Suprapubic skin (tissue), 4 donors: ENCODE measurements around the gene TNFRSF19. TPM values are rescaled to one million over a fixed set of nuclear protein-coding genes. Genes with fewer than 3 reads are reported as not detected.
A peak's percentile ranks its signal among the peaks of the same experiment; 100 is the strongest.

ENCODE experiments used
- DNase-seq, 2 donors: peaks; one replicate each; pipeline ENCODE4 v3.0.0-alpha.2; 2019; ENCODE audit warnings: low spot score in 2 of 2
- H3K27ac ChIP-seq: fragments of 200-600 bp; sonication (generic); one replicate; pipeline ENCODE4 v1.5.1; 2019
- H3K27me3 ChIP-seq: fragments of 200-600 bp; sonication (generic); one replicate; pipeline ENCODE4 v1.5.1; 2019
- H3K36me3 ChIP-seq: fragments of 200-600 bp; sonication (generic); one replicate; pipeline ENCODE4 v1.5.1; 2019
- H3K4me1 ChIP-seq: fragments of 200-600 bp; sonication (generic); one replicate; pipeline ENCODE4 v1.5.1; 2019
- H3K4me3 ChIP-seq: fragments of 200-600 bp; sonication (generic); one replicate; pipeline ENCODE4 v1.5.1; 2019; ENCODE audit warnings: mild to moderate bottlenecking
- H3K9me3 ChIP-seq: fragments of 200-600 bp; sonication (generic); one replicate; pipeline ENCODE4 v1.5.1; 2019
- CTCF ChIP-seq, 2 donors: fragments of 200-600 bp in 1 of 2; fragments of 450-650 bp in 1 of 2; sonication (generic) in 1 of 2; IDR thresholded peaks; one replicate each; pipeline ENCODE4 v1.5.1; 2016 to 2019; ENCODE audit warnings: antibody characterized with exemption in 2 of 2, mild to moderate bottlenecking in 1 of 2, moderate library complexity in 1 of 2
- EP300 ChIP-seq: sonication (generic); formaldehyde crosslinking; IDR thresholded peaks from one replicate; pipeline ENCODE4 v1.6.1; 2017; ENCODE audit warnings: antibody characterized with exemption
- POLR2A ChIP-seq, 2 donors: fragments of 450-650 bp; IDR thresholded peaks; one replicate each; pipeline ENCODE4 v1.6.1; 2017; ENCODE audit warnings: antibody characterized with exemption in 2 of 2, mild to moderate bottlenecking in 2 of 2, moderate library complexity in 2 of 2
- POLR2AphosphoS5 ChIP-seq, 3 donors: sonication (generic); formaldehyde crosslinking; IDR thresholded peaks; one replicate each; pipeline ENCODE4 v1.6.1; 2017; ENCODE audit warnings: antibody characterized with exemption in 3 of 3
- WGBS: methylation state at CpG from one replicate; pipeline ENCODE4 v1.1.5; 2018; 5-methylcytosine and 5-hydroxymethylcytosine counted together
- total RNA-seq, 4 donors: library from RNA; depleted of rRNA; stranded (reverse); fragments of >200 nt; gene quantifications; one replicate each; pipeline ENCODE4 v1.1.0, GENCODE V29; 2016

Gene TNFRSF19
- total RNA-seq, 4 donors from 2014 or later: 74.6 to 100 (median 78.5) TPM

GRCh38 chr13:23575632-23576031, 5.4 kb downstream of the TNFRSF19 start:
- no peak overlapping the region for H3K4me3 ChIP-seq
- TF ChIP-seq EP300 (no peak), CTCF (IDR thresholded peaks at IDR 0.05) (no peak), POLR2A (IDR thresholded peaks at IDR 0.05) (no peak), POLR2AphosphoS5 (IDR thresholded peaks at IDR 0.05) (no peak)
- H3K4me1 ChIP-seq: peaks cover 27% of the 10 kb centered on the region
- DNase-seq: no peak
- no peaks in the 10 kb centered on the region for H3K36me3 ChIP-seq
- no peaks in the 10 kb centered on the region for H3K9me3 ChIP-seq
- WGBS: 80% methylated on average over 1 of the region's 1 CpG
- no peak overlapping the region for H3K27ac ChIP-seq
- H3K27me3 ChIP-seq: no peaks in the 10 kb centered on the region

GRCh38 chr13:23578411-23579071, 8.3 kb downstream of the TNFRSF19 start:
- DNase-seq: peak; percentile 87 to 88
- H3K4me3 ChIP-seq: peak overlapping the region; percentile 67
- H3K9me3 ChIP-seq: no peaks in the 10 kb centered on the region
- TF ChIP-seq EP300: no peak
- peak in 1 of 3 donors; percentile 59 for TF ChIP-seq POLR2AphosphoS5 (IDR thresholded peaks at IDR 0.05)
- TF ChIP-seq CTCF (IDR thresholded peaks at IDR 0.05): peak in 1 of 2 donors; percentile 76
- peaks cover 19% of the 10 kb centered on the region for H3K4me1 ChIP-seq
- H3K27me3 ChIP-seq: no peaks in the 10 kb centered on the region
- H3K36me3 ChIP-seq: no peaks in the 10 kb centered on the region
- WGBS: 7% methylated on average over 31 of the region's 42 CpGs
- H3K27ac ChIP-seq: peak overlapping the region; percentile 94

GRCh38 chr13:23579072-23579895, 9.1 kb downstream of the TNFRSF19 start:
- WGBS: 0% methylated on average over 1 of the region's 82 CpGs
- H3K4me1 ChIP-seq: peaks cover 19% of the 10 kb centered on the region

GRCh38 chr13:23579896-23580683, 9.9 kb downstream of the TNFRSF19 start:
- Histone ChIP-seq H3K27me3 (no peaks in the 10 kb centered on the region), H3K27ac (peak overlapping the region; percentile 94), H3K4me3 (peak overlapping the region; percentile 67), H3K9me3 (no peaks in the 10 kb centered on the region), H3K36me3 (no peaks in the 10 kb centered on the region), H3K4me1 (peaks cover 19% of the 10 kb centered on the region)
- no peak for TF ChIP-seq POLR2A (IDR thresholded peaks at IDR 0.05)
- TF ChIP-seq CTCF (IDR thresholded peaks at IDR 0.05): no peak
- no peak for TF ChIP-seq EP300
- no peak for TF ChIP-seq POLR2AphosphoS5 (IDR thresholded peaks at IDR 0.05)
- DNase-seq: no peak
- WGBS: 11% methylated on average over 8 of the region's 22 CpGs

More at GRCh38 chr13:23579072-23579895, 9.1 kb downstream of the TNFRSF19 start:
- Histone ChIP-seq H3K4me3 (peak overlapping the region; percentile 67), H3K27ac (peak overlapping the region; percentile 94), H3K27me3 (no peaks in the 10 kb centered on the region), H3K36me3 (no peaks in the 10 kb centered on the region), H3K9me3 (no peaks in the 10 kb centered on the region)
- no peak for TF ChIP-seq CTCF (IDR thresholded peaks at IDR 0.05)
- TF ChIP-seq POLR2AphosphoS5 (IDR thresholded peaks at IDR 0.05): peak in 1 of 3 donors; percentile 2
- DNase-seq: peak; percentile 92 to 93
